GM04504 (cell line): Measurements from ENCODE around the gene SNX15.

Experiments used
- DNase-seq: peaks from one replicate; pipeline ENCODE4 v3.0.0-alpha.2; 2012; ENCODE audit warnings: low read depth

The SNX15 gene

DNA sequence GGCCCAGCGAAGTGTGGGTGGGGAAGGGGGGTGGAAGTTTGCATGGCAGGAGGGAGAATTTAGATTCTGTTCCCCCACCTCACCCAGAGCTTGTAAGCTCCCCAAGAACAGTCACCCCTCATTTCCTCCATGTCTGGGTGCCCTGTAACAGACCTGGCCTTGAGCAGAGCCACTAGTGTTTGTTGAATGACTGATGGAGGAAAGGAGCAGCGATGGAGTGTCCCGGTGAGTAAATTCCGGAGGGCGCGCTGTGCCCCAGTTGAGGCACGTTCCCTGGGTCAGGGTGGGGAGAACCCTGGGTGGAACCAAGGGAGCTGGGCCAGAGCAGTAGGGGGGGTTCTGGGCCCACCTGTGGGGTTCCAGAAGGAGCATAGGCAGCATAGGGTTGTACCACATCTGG is 30.3 kb downstream of the SNX15 start:
- DNase-seq, result no peak

DNA sequence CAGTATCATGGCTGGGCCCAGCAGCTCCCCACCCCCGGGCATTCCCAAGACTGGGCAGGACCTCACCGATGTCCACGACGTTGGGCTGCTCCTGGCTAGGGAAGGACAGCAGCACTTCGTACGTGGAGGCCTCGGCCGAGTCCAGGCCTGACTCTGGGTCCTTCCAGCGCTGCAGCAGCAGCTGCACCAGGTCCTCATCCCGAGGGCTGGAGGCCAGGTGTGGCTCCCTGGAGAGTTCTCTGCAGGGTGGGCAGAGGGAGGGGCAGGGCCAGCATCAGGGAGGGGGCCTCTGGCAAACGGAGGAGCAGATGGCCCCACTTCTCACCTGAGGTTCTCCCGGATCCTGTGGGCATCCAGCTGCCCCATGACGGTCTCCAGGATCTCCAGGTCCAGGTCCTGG is 30.8 kb downstream of the SNX15 start:
- no peak for DNase-seq

DNA sequence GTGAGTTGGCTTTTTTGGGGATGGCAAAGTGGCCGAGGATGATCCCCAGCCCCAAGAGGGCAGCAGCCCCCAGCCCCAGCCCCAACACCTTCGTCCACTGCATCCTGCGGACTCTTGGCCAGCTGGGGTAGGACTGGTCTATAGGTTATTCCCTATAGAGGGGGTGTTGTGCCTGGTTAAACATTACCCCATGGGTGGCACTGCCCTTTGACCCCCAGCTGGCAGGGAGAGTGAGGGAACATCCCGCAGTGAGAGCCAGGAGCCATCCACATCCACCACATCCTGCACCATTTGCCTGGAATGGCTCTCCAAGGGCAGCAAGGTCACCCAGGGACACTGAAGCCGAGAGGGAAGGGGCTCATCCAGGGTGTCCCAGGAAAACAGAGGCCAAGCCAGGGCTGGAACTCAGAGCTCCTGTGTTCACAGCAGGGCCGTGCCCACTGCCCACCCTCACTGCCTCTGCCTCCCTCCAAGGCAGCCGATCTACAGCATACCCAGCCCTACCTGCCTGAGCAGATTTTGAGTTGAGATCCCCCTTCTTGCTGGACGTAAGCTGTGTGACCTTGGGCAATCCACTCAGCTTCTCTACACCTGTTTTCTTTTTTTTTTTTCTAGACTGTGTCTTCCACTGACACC is 31.3 kb downstream of the SNX15 start, which contains the start of gene NAALADL1:
Gene NAALADL1 (minus strand): TSS at position 135 of the 636 bp plus-strand sequence. CDS start 32 bp downstream, at position 103.
- DNase-seq, result no peak

DNA sequence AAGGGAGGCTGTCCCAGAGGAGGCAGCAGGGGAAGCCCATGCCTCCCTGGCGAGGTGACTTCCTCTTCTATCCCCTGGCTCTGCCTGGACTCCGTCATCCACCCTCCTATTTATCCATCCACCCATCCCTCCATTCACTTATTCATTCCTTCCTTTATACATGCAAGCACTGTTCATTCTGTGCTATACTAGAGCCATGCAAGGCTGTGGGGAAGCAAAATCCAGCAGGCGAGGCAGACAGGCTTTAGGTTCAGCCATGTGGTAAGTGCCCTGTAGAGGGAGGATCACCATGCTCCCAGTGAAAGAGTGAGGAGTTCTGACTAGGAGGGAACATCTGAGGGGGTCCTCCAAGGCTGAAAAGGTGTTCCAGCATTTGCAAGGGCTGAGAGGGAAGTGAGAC is 32.3 kb downstream of the SNX15 start:
- DNase-seq, result no peak

DNA sequence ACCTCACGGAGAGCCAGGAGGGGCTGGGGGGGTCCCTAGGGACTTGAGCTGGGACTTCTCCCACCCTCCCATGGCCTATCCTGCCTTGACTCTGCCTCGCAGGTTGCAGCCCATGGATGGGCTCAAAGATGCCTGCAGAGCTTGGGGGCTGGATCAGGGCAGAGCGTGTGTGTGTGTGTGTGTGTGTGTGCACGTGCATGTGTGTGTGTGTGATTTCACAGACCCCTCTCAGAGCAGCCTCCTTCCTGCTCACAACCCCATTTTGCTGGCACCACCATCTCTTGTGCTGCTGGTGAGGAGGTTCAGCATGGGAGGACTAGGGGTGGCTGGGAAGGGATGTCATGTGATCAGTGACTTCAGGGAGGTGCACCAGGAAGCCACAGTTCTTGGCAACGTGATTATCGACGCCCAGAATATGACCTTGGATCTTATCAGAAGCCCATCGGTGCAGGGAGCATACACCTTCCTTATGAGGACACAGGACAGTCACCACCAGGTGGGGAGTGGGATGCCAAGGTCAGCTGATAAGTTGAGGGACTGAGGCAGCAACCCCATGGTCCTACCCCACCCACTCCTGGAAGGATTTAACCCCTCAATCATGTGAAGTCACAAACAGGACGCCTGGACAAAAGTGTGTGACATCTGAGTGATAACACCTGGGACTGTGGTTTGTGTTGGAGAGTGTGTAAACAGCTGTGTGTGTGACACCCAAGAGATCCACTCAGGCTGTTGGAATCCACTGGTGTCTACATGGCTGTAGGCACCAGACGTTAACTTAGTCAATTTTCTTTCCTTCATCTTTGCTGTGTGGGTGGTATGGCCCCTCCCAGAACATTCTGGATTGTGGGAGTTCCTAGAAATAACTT is 33.0 kb downstream of the SNX15 start:
- DNase-seq, result no peak

DNA sequence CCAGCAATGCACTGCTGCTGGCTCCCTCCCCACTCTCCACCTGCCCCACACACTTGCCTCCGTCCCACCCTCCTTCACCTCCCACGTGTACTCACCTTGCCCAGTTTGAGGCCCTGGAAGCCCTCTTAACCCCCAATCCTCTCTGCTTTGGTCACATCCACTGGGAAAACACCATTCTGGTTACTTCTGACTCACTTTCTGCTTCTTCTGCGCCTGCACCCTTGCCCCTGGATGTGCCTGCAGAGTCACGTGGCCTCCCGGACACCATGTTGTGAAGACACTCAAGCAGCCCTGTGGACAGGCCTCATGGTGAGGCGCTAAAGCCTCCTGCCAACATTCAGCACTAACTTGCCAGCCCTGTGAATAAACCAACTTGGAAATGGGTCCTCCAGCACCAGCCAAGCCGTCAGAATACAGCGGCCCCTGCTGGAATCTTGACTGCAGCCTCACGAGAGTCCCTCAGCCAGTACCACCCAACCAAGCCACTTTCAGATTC is 33.7 kb downstream of the SNX15 start:
- no peak for DNase-seq

DNA sequence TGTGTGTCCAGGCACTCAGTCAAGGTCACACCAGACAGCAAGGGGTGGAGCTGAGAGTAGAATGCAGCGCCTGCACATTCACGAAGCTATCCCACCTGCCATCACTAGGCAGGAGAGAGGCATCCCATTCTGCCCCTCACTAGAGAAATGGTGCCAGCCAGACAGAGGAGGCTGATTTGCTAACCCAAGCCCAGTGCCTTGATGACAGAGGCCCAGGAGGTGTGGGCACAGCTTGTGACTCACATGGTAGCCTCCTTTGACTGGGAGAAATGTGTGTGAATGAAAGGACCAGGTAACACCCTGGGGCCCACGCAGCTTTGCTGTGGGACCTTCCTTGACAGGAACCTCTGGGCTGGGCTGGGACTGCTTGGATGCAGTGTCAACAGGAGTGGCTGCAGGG is 36.3 kb downstream of the SNX15 start:
- no peak for DNase-seq

DNA sequence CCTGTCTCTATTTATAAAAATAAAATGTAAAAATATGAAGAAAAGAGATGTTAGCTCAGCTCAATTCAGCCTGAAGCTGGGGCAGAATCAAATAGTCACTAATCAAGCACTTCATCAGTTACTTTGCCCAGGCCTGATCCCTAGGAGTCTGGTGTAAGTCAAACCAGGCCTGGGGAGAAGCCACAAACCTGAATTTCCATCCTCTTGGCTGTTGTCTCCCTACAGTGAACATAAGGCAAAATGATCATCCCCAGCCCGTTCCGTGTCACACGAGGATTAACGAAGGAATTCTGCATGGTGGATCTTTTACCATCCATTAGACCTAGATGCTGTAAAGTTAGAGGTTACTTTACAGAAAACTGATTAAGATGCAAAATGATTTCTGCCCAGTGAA is 37.6 kb downstream of the SNX15 start:
- DNase-seq, result no peak

DNA sequence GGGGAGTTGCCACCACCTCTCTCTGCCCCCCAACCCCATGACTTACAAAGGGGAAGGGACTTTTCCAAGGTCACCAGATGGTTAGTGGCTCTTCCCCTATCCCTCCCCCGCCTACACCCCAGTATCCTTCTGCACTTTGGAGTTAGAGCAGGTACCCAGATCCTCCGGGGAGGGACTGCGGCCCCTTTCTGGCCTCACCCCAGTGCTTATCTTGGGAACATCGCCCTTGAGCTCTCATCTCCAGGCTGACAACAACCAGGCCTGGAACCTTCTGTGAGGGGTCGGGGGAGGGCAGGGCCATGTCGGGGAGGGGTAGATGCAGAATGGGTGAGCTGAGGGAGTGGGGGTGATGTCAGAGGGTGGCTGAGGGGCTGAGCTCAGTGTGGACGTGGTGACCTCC is 38.6 kb downstream of the SNX15 start:
- DNase-seq, result no peak

DNA sequence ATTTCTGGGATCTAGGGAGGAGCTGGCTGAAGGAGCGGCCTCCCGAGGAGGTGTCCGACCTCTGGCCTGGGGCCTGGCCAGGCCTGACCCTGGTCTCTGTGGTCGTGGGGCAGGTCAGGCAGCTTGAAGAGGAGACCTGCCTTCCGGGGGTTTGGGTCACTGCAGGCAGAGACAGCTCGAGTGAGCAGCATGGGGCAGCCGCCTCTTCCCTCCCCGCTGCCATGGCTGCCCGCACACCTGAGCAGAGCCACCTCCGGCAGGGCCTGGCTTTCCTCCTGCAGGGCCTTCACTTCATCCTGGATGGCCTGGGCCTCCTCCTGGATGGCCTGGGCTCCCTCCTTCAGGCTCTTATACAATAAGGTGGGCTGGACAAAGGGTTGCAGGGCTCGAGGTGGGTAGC is 39.1 kb downstream of the SNX15 start:
- DNase-seq, result no peak

DNA sequence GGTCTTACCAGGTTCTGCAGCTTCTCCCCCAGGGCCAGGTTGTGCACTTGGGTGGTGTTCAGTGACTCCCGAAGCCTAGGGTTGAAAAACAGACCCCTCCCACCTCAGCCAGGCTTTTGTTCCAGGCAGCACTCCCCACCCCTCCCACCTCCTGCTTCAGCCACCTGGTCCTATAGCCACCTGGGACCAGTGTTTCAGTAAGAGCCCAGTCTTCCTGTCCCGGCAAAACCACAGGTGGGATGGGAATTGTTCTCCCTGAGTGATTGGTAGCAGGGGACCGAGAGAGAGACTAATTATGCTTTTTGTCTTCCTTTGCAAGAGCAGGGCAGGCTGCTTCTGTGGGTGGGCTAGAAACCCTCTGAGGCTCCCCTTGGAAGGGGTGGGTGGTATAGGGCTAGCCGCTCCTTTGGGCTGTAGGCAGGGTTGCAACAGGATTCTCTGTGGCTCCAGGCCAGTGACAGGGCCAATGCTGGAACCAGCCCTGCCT is 39.6 kb downstream of the SNX15 start:
- no peak for DNase-seq

DNA sequence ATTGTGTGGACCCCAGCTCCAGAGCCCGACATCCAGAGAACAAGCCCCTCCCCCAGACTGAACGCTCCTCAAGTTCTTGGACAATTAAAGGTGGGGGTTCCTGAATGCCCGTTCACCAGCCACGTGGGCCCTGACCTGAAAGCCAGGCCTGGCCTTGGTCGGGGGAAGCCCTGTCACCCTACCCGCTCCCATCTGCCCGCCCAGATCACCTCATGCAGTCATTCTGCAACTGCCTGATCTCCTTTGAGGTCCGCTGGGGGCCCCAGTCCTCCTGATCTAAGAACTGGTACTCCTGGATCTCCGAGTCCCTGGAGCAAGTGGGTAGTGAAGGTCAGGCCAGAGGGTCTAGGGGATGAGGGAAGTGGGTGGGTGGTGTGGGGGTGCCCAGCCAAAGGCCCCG is 40.2 kb downstream of the SNX15 start:
- no peak for DNase-seq

DNA sequence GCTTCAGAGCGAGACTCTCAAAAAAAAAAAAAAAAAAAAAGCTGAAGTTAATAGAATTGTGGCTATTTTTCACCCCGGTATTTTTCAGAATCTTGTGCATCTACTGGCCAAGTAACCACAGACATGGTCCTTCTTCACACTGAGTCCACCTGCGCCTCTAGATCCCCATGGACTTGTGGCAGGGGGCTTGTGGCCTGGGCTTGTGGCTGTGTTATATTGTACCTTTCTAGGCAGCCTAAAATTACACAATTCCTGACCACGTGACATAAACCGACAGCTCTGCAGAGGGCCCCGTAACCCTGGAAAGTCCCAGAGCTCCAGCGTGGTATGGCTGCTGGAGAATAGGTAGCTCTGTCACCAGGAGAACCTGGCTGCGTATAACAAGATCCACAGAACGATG is 42.0 kb downstream of the SNX15 start:
- no peak for DNase-seq

DNA sequence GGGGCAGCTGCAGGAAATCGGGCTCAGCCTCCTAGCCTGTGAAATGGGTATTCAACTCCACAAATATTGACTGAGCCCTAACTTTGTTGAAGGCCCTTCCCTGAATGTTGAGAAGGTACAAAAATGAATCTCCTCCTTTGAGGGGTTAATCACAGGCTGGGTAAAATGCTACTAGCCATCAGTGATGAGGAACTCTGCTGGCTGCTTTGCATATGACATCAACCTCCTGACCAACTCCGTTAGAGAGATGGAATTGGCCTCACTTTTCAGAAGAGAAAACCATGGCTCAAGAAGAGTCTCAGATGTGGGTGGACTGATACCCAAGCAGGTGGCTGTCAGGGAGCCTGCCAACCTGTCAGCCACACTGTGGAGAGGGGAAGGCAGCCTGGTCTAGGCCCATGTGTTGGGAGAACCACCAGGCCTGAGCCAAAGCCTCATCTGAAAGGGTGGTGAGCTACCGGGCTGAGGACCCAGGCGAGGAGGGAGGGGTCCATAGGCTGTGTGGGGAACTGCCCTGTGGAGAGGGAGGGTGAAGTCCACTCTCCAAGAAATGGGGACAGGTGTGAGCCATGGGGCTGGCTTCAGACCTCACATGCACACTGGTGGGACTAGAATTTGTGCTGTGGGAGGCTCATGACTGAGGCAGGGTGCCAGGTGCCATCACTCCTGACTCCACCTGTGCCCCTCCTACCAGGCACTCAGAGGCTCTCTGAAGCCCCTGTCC is 44.8 kb downstream of the SNX15 start:
- no peak for DNase-seq

DNA sequence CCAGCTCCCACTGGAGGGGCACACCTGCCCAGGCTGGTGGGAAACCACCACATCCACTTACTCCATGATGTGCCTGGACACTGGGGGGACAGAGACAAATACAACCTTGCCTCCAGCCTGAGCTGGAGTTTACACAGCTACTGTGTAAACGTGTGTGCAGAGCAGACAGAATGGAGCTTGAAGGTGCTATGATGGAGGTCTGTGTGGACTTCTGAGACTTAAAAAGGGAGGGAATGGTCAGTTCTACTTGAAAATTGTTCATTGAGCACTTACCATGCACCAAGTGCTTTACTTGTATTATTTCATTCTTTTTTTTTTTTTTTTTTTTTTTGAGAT is 45.4 kb downstream of the SNX15 start:
- no peak for DNase-seq

DNA sequence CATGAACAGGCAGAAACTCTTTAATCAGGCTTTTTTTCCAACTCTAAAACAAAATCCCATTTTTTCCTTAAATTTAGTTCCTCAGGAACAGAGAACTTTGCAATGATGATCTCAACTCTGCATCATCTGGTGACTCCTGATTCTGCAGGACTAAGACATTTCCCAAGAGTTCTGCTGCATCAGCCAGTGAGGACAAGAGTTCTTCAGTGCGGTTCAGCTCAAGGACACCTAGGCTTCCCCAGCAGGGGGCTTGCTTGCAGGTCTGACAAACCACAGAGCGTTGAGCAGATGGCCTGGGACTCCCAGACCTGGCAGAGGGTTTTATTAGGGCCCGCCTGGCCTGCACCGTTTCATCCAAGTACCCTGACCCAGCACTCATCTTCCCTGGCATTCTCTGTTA is 50.2 kb downstream of the SNX15 start:
- no peak for DNase-seq

DNA sequence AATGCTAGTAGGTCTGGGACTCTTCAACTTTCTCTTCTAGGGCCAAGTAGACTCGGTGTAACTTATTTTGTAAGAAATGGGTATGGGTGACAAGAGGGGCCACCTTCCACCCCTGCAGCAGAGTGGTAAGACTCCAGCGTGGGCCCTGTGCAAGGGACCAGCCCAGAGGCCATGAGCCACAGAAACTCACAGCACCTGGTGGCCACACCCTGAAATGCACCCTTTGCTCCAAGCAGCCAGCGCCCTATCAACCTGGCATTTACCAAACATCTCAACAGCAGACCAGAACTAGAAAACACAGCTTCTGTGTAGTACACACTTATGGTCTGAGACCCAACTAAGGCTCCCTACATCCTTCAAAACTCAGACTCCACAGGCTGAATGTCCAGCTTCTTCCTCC is 50.9 kb downstream of the SNX15 start:
- no peak for DNase-seq

DNA sequence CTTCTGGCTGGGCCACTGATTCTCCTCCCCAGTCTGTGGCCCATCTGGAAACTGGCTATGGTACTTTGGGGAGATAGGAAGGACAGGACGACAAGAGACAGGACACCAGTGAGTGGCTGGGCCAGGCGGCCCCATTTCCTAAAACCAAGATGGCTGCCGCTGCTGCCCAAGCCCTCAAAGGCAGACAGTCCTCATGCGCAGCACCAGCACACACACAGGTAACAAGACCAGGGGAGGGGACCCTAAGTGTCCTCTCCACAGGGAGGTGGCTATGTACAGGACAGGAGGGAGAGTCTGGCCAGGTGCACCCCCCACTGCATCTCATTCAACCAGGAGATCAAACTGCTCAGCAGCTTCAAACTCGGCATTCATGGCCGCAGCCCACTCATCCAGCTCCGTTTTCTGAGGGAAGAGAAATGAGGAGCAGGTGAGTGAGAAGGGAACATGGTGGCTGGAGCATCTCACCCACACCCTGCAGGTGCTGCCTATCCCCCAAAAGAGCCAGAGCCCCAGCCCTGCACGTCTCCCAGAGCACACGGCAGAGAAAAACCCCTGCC is 51.6 kb downstream of the SNX15 start:
- no peak for DNase-seq

DNA sequence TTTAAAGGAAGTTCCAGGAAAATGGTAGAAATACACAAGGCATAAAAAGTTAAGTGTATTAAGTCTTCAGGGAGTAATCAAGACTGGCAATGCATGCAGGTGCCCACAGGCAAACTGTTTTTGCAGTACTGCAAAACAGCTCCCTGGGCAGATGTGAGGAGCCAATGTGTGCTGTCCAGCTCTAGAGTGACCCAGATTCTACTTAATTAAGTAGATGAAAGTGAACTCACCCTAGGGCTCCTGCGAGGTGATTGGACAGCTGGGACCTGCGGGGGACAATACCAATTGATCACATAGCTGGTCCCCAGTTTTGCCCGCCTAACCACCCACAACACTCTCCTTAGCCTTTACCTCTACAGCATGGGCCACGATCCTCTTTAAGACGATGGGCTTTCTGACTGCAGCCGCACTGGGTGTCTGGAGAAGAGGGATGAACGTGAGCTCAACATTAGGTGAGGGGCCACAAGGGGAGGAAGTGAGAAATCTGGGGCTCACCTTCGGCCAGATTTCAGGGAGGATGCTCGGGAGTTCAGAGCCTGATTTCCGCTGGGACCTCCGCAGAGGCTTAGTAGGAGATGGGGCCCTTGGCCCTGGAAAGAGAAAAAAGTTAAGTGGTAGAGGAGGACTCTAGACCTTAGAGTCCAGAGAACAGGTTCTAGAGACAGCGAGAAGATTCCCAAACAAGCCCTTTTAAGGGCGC is 56.0 kb downstream of the SNX15 start:
- DNase-seq, result no peak

DNA sequence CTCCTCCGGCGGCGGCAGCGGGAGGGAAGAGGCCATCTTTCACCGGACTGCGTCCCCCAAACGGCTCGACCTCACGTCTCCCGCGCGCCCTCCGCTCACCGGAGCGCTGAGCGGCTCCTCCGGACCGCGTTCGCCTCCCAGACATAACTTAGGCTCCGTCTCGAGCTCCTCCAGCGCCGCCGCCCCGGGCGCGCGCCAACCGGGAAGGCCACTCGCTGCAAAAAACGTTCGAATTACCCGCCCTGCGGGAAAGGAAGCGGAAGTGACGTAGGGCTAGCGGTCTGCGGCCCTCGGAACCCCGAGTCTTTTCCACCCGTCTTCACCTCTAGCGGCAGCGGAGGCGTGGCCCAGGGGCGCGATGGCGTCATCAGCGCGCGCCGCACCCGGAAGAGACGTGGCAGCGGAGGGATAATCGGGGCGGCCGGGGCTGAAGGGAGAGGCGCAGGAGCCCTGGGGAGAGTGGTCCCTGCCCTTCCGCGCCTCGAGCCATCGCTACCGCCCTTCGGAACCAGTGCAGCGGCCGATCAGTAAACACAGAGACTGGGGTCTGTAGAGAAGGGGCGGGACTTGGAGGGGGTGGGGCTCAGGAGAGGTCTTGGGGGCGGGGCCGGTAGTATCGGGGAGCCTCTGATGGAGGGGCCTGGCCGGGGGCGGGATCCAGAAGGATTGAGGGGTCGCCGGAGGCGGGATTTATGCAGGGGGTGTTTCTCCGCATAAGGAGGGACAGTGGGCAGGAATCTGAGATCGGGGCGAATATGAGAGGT is 56.8 kb downstream of the SNX15 start, which contains the start of the genes CDCA5 and ZFPL1:
Gene CDCA5 (minus strand): TSS at position 207 of the 764 bp plus-strand sequence. CDS start 62 bp downstream, at position 145.
Gene ZFPL1 (plus strand): TSS at position 389 of the 764 bp plus-strand sequence. CDS start 477 bp downstream, outside the sequence.
- peak; percentile 90 for DNase-seq
